Stomach (tissue), 9 donors: ENCODE measurements around the gene GCGR. TPM values are rescaled to one million over a fixed set of nuclear protein-coding genes. Genes with fewer than 3 reads are reported as not detected.

ENCODE experiments used
- DNase-seq, 2 donors: peaks; one replicate each; pipeline versions ENCODE4 v3.0.0 to v3.0.0-alpha.2; 2013 to 2019
- H3K27ac ChIP-seq, 5 donors: fragments of 200-600 bp in 4 of 5; sonication (generic) in 4 of 5; one replicate each; pipeline ENCODE4 v1.5.1; 2013 to 2019; ENCODE audit warnings: mild to moderate bottlenecking in 1 of 5, moderate library complexity in 1 of 5
- H3K27me3 ChIP-seq, 3 donors: fragments of 200-600 bp; sonication (generic); one replicate each; pipeline ENCODE4 v1.5.1; 2017 to 2019; ENCODE audit warnings: mixed run types in 1 of 3
- H3K36me3 ChIP-seq, 4 donors: fragments of 200-600 bp; sonication (generic); 1 replicate in 3 of 4; 2 replicates in 1 of 4; pipeline ENCODE4 v1.5.1; 2016 to 2019
- H3K4me1 ChIP-seq, 4 donors: fragments of 200-600 bp; sonication (generic); one replicate each; pipeline ENCODE4 v1.5.1; 2016 to 2019
- H3K4me3 ChIP-seq, 4 donors: fragments of 200-600 bp; sonication (generic) in 3 of 4; one replicate each; pipeline ENCODE4 v1.5.1; 2016 to 2019; ENCODE audit warnings: mild to moderate bottlenecking in 1 of 4
- H3K9me3 ChIP-seq, 4 donors: fragments of 200-600 bp; sonication (generic); one replicate each; pipeline ENCODE4 v1.5.1; 2016 to 2019
- EP300 ChIP-seq: sonication (generic); formaldehyde crosslinking; IDR thresholded peaks from one replicate; pipeline ENCODE4 v1.6.1; 2017; ENCODE audit warnings: antibody characterized with exemption
- POLR2A ChIP-seq, 4 donors: fragments of 450-650 bp; IDR thresholded peaks; one replicate each; pipeline ENCODE4 v1.6.1; 2016; ENCODE audit warnings: antibody characterized with exemption in 4 of 4, control low read depth in 2 of 4, mild to moderate bottlenecking in 1 of 4, moderate library complexity in 1 of 4
- POLR2AphosphoS5 ChIP-seq, 3 donors: sonication (generic); formaldehyde crosslinking; IDR thresholded peaks; one replicate each; pipeline ENCODE4 v1.6.1; 2016; ENCODE audit warnings: antibody characterized with exemption in 3 of 3
- WGBS, 5 donors: extraction: QIAGEN DNeasy Blood & Tissue Kit in 3 of 5; methylation state at CpG; one replicate each; pipeline versions ENCODE4 v1.1.5 to v1.1.7; 2013 to 2018; 5-methylcytosine and 5-hydroxymethylcytosine counted together
- intact Hi-C: fragments of 100-400 bp; cut with DNase I; formaldehyde crosslinking; loops from one replicate; pipeline ENCODE4 v1.15.1; 2023; ENCODE audit warnings: low total_unique reads
- polyA plus RNA-seq, 3 donors: library from polyadenylated mRNA; stranded (reverse); fragments of 200-250 nt; gene quantifications; one replicate each; pipeline ENCODE4 v1.2.3, GENCODE V29; 2013
- total RNA-seq, 5 donors: library from RNA; depleted of rRNA; stranded (reverse); fragments of >200 nt; gene quantifications; one replicate each; pipeline versions ENCODE4 v1.1.0 to v1.2.3, GENCODE V29; 2014 to 2016
- TF ChIP-seq, protein P1 (sequence below), 7 experiments: fragments of 450-650 bp in 4 of 7; fragments of 200-600 bp in 3 of 7; sonication (generic) in 3 of 7; IDR thresholded peaks; one replicate each; pipeline ENCODE4 v1.5.1; 2016 to 2019; ENCODE audit warnings: antibody characterized with exemption in 7 of 7, control low read depth in 2 of 7, mild to moderate bottlenecking in 1 of 7
- donor health status: healthy with polysubstance abuse.
- donor health status: Bipolar disorder and iron deficiency.
- donor health status: healthy.

GCGR gene
- total and polyA plus RNA-seq, 8 donors: 0.38 to 0.55 TPM; not detected in 6

DNA sequence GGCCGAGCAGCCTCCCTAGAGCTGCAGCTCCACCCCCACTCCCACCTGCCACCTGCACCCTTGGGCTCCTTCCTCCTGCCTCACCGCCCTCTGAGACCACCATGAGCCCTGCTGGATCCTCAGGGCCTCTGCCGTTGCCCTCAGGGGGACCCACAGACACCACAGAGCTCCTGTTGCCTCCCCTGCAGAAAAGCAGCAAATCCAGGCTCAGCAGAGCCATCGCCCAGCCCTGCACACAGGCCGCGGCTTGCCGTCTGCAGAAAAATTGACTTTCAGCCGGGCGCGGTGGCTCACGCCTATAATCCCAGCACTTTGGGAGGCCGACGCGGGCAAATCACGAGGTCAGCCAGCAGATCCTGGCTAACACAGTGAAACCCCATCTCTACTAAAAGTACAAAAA lies 37.9 kb downstream of the GCGR start:
- Histone ChIP-seq H3K27ac (no peak overlapping the region), H3K27me3 (no peaks in the 10 kb centered on the region), H3K36me3 (peaks cover 45 to 49% (median 46%) of the 10 kb centered on the region in 4 donors), H3K4me3 (no peak overlapping the region), H3K4me1 (peaks cover 0 to 10% (median 3%) of the 10 kb centered on the region in 4 donors), H3K9me3 (no peaks in the 10 kb centered on the region)
- no peak for DNase-seq
- WGBS, 5 donors: 56 to 80% (median 67%) methylated on average over 15 of the region's 15 CpGs
- intact Hi-C loops: no loop called here
- TF ChIP-seq EP300 (no peak), POLR2A (IDR thresholded peaks at IDR 0.05) (no peak), POLR2AphosphoS5 (IDR thresholded peaks at IDR 0.05) (no peak)
- TF ChIP-seq, protein P1, sequence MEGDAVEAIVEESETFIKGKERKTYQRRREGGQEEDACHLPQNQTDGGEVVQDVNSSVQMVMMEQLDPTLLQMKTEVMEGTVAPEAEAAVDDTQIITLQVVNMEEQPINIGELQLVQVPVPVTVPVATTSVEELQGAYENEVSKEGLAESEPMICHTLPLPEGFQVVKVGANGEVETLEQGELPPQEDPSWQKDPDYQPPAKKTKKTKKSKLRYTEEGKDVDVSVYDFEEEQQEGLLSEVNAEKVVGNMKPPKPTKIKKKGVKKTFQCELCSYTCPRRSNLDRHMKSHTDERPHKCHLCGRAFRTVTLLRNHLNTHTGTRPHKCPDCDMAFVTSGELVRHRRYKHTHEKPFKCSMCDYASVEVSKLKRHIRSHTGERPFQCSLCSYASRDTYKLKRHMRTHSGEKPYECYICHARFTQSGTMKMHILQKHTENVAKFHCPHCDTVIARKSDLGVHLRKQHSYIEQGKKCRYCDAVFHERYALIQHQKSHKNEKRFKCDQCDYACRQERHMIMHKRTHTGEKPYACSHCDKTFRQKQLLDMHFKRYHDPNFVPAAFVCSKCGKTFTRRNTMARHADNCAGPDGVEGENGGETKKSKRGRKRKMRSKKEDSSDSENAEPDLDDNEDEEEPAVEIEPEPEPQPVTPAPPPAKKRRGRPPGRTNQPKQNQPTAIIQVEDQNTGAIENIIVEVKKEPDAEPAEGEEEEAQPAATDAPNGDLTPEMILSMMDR (IDR thresholded peaks at IDR 0.05): no peak

DNA sequence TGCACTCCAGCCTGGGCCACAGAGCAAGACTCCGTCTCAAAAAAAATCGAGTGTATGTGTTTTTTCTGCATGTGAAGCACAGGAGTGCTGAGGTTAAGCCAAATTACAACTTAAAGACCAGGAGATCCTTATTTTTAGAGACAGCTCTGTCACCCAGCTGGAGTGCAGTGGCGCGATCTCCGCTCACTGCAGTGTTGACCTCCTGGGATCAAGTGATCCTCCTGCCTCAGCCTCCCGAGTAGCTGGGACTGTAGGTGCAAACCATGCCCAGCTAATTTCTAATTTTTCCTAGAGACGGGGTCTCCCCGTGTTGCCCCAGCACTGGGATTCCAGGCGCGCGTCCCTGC lies 38.4 kb downstream of the GCGR start:
- H3K27ac ChIP-seq: no peak overlapping the region
- intact Hi-C loops: no loop called here
- H3K36me3 ChIP-seq: peaks cover 50 to 54% (median 50%) of the 10 kb centered on the region in 4 donors

DNA sequence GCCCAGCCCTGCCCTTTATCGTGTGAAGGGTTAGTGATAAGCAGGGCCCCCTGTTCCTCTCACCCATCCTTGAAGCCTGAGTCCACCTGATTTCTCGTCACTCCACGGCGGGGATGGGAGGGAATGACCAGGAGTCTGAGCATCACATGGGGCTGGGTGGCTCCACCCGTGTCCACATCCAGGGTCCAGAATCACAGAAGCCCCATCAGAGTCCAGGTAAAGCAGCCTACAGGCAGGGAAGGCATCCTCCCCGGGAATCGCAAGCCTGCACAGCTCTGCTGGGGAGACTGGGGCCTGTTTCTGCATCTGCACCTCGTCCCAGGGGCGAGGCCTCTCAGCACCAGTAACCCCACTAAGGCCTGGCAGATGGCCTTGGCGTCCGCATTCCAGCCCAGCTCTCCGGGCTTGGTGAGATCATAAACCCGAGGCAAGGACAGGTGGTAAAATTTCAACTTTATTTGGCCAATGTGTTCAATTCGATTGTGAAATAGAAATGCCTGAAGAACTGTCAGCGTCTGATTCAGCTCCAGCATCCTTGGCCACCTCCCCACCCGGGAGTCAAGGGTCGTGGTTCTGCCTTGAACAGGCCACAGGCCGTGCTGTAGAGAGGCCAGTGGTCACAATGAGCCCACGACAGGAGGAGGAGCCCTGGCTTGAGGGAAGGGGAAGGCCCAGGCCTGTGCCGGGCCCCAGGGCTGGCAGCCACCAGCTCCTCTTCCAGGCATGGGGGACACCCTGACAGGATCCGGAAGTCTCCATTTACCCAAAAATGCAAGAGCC lies 39.0 kb downstream of the GCGR start:
- no peaks in the 10 kb centered on the region for H3K9me3 ChIP-seq
- no peak overlapping the region for H3K4me3 ChIP-seq
- intact Hi-C loops: no loop called here
- TF ChIP-seq POLR2AphosphoS5 (IDR thresholded peaks at IDR 0.05) (no peak), EP300 (no peak), POLR2A (IDR thresholded peaks at IDR 0.05) (no peak)
- TF ChIP-seq, protein P1 (IDR thresholded peaks at IDR 0.05): no peak
- no peak overlapping the region for H3K27ac ChIP-seq
- no peak for DNase-seq
- H3K27me3 ChIP-seq: no peaks in the 10 kb centered on the region
- WGBS, 5 donors: 67 to 77% (median 70%) methylated on average over 18 to 21 of the region's 21 CpGs
- H3K4me1 ChIP-seq: peaks cover 0 to 10% (median 3%) of the 10 kb centered on the region in 4 donors
- peaks cover 54 to 60% (median 56%) of the 10 kb centered on the region in 4 donors for H3K36me3 ChIP-seq

More for the DNA sequence above, 38.4 kb downstream of the GCGR start:
- TF ChIP-seq EP300 (no peak), POLR2AphosphoS5 (IDR thresholded peaks at IDR 0.05) (no peak), POLR2A (IDR thresholded peaks at IDR 0.05) (no peak)
- TF ChIP-seq, protein P1 (IDR thresholded peaks at IDR 0.05): no peak
- Histone ChIP-seq H3K4me1 (peaks cover 0 to 10% (median 3%) of the 10 kb centered on the region in 4 donors), H3K9me3 (no peaks in the 10 kb centered on the region), H3K27me3 (no peaks in the 10 kb centered on the region), H3K4me3 (no peak overlapping the region)
- no peak for DNase-seq
- 87 to 92% (median 88%) methylated on average over 10 to 11 of the region's 11 CpGs for WGBS, 5 donors

DNA sequence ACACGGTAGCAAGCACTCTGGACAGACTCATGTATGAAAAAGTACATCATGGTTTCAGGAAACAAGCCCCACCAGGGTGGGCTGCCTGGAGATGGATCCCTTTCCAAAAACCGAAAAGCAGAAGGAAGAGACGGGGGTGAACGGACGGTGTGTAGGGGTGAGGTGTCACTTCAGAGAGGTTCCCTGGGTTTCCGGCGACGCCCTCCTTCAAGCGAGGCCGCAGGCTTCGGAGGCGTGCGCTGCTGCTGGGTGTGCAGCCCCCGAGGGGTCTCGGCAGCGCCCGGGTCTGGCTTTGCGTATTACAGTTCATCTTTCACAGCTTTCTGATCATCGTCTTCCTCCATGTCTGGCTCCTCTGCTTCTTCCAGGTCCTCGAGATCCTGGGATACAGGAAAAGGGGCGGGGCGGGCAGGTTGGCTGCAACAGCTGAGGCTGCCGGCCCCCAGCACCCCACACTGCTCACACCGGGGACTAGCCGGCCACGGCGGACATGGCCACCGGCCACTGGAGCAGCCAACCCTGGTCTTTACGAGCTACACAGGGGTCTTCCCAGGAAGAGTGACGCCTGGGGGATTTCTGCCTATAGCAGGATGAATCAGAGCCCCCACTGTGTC lies 39.9 kb downstream of the GCGR start:
- Histone ChIP-seq H3K27ac (no peak overlapping the region), H3K36me3 (peaks cover 57 to 69% (median 65%) of the 10 kb centered on the region in 4 donors)

More for the DNA sequence above, 39.9 kb downstream of the GCGR start:
- intact Hi-C loops: no loop called here
- 87 to 93% (median 88%) methylated on average over 25 to 30 of the region's 30 CpGs for WGBS, 5 donors
- no peak for DNase-seq
- H3K27me3 ChIP-seq: no peaks in the 10 kb centered on the region
- TF ChIP-seq POLR2AphosphoS5 (IDR thresholded peaks at IDR 0.05) (no peak), EP300 (no peak), POLR2A (IDR thresholded peaks at IDR 0.05) (no peak)
- TF ChIP-seq, protein P1 (IDR thresholded peaks at IDR 0.05): no peak
- H3K4me1 ChIP-seq: peaks cover 0 to 10% (median 3%) of the 10 kb centered on the region in 4 donors
- H3K4me3 ChIP-seq: no peak overlapping the region
- H3K9me3 ChIP-seq: no peaks in the 10 kb centered on the region
